Measurements from ENCODE around the gene SAE1.

The SAE1 gene

DNA sequence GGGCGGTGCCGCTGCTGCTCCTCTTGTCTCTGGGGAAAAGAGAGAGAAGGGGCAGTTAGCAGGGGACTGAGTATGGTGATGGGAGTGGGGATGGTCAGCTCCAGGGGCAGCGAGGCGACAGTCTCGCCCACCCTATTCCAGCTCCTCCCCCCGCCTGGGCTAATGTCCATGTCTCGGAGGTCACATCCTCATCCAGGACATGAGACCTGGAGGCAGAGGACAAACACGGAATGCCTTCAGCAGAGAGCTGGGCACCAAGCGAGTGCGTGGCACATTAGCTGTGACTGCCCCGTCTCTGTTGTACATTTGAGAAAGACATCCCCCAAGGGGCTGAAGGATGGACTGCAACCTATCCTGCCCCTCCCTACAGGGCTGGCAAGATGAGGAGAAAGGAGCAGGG lies 91.3 kb downstream of the SAE1 start:
- no peak for DNase-seq

- peak; percentile 68 to 87 for DNase-seq
These were observed 95.3 kb downstream of the SAE1 start for GRCh38 chr19:47225746-47226425.

DNA sequence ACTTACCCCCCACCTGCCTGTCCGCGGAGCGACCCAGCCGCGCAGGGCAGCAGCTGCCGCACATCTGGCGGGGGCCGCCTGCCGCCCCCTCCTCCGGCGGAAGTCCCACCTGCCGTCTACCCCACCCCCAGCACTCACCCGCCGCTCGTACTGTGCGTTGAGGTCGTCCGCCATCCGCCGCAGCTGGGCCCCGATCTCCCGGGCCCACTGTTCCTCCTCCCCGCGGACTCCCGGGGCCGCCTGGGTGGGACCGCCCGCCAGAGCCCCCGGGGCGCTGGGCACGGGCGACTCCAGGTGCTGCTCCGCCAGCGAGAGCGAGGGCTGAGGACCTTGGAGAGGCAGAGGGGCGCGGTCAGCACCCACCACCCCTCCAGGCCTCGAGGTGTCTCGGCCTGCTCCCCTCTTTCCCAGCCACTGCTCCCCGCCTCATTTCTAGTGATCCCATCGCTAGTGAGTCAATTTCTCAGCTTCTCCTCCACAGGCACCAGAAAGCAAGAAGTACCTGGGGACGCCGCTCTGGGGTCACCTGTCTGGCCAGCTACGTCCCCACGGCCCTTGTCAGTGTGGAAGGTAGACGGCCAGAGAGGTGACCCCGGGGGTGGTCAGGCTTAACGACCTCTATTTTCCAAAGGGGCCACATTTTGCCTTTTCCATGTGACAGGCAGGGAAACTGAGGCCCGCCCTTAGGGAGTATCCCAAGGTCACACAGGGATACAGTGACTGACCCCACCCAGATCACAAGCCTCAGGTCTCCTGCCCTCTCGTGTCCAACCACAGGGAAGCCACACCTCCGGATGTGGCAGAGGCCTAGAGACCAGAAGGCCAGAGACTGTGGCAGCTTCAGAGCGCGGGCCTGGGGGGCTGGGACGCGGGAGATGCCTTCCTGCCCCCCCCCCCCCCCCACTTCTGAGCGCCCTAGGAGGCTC lies 96.1 kb downstream of the SAE1 start:
- peak in 1 of 2 experiments; percentile 24 for DNase-seq

GRCh38 chr19:47227352-47228167 lies 96.9 kb downstream of the SAE1 start:
- DNase-seq = peak in 1 of 2 experiments; percentile 46

DNA sequence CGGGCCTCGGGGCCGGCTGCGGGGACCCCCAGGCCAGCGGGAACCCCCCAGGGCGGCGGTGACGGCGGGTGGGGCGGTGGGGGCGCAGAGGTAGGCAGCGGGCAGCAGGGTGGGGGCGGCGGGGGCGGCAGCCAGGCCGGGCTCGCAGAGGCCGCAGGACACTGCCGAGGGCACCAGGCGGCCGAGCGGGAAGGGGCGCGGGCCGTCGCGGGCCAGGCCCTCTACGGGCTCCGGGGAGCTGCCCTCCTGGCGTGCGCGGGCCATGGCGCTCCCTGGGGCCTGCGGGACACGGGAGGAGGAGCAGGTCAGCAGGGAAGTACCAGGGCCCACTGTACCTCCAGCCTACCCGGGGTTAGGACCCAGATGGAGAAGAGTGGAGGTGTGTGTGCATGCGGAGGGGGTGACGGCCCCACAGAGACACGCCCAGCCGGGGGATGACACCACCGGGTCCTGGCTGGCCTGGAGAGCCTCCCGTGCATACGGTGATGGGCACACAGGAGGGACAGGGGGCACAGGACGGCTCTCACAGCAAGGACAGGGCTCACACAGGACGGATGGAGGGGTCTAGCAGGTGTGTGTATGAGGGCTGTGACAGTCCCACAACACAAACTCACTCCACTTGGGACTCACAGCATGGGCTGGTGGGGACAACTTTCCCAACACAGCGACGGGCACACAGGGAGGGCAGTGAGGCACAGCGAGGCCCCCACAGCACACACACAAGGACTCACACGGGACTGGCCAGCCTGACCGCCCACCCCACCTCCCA lies 97.7 kb downstream of the SAE1 start:
- DNase-seq = peak in 1 of 2 experiments; percentile 27

GRCh38 chr19:47228937-47229675 lies 98.5 kb downstream of the SAE1 start:
- no peak for DNase-seq

- no peak for DNase-seq
These were observed 99.0 kb downstream of the SAE1 start for GRCh38 chr19:47229676-47230053.

GRCh38 chr19:47230054-47230920 lies 99.7 kb downstream of the SAE1 start:
- peak in 1 of 2 experiments; percentile 41 for DNase-seq

DNA sequence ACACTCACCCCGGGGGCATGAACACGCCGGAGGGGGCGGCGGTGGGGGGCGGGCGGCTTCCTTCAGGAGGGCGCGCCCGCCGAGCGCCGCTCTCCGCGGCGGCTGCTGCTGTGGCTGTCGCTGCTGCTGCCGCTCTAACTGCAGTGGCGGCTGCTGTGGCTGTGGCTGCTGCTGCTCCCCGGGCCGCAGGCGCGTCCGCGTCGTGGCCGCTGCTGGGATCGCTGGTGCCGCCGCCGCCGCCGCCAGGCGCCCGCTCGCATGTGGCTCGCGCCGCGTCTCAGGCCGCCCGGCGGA lies 100.2 kb downstream of the SAE1 start, which contains the start of gene BBC3:
Gene BBC3 (minus strand): TSS at position 279 of the 294 bp plus-strand sequence. CDS start 2,768 bp downstream, outside the sequence.
- DNase-seq = no peak

DNA sequence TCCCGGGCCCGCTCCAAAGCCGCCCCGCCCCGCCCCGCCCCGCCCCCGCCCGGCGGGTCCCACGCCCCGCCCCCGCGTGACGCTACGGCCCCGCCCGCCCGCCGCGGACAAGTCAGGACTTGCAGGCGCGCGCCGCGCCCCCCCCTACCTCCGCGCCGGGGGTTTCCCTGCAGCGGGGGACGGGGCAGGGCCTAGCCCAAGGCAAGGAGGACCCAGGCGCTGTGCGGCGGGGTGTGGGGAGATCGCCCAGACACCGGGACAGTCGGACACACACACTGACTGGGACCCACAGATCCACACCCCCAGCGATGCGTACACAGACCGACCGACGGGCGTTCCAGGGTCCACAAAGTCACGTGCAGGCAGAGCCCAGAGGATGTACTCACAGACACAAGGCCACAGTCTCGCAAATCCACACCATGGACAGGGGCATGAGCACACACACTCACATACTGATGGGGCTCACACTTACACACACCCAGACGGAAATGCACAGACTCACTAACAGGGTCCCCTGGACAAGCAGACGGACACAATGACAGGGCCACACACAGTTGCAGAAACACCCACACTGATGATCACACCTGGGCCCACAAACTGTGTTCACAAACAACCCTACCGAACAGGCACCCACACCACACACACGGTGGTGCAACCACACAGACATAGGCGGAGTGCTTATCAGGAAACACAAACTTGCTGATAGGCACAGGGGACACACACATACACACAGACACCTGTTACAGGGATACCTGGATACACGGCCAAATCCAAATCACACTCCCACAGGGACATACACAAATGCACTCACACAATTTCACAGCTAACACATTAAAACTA lies 100.8 kb downstream of the SAE1 start:
- peak; percentile 51 to 79 for DNase-seq

DNA sequence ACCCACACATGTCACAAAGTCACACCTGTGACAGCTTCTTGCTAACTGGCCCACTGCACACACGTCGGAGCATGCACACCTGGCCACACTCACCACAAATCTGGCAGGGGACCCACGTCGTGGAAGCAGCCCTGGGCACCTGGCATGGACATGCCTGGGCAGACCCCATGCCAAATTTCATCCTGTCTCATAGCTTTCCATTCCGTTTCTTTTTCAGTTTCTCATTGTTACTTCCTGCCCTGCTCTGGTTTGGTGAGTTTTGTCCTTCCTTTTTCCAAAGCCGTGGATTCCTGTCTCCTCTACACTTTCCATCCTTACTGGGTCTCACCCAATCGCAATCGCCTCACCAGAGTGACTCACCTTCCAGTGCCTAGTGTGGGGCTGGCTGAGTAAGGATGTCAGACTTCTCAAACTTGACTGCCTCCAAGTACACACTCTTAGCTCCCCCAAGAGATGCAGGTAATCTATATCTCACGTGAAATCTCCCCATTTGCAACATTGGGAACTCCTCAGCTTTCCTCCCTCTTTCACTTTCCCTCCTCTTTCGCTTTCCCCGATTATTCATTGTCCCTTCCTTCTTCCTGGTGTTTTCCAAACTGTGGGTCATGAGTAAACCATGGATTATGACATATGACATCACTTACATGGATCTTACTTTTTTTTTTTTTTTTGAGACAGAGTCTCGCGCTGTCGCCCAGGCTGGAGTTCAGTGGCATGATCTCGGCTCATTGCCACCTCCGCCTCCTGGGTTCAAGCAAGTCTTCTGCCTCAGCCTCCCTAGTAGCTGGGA lies 102.0 kb downstream of the SAE1 start:
- DNase-seq = no peak

DNA sequence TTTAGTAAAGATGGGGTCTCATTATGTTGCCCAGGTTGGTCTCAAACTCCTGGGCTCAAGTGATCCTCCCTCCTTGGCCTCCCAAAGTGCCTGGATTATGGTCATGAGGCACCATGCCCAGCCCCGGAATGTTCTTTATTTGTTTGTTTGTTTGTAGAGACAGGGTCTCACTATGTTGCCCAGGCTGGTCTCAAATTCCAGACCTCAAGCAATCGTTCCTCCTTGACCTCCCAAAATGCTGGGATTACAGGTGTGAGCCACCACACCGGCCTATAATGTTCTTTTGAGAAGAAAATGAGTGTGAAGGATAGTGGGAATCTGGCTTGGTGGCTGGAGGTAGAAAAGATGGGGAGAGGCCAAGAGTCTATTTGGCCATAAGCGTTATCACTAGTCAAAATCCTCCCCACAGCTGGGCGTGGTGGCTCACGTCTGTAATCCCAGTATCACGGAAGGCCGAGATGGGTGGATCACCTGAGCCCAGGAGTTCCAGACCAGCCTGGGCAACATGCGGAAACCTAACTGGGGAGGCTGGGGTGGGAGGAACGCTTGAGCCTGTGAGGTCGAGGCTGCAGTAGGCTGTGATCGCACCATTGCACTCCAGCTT lies 105.5 kb downstream of the SAE1 start:
- DNase-seq = no peak

DNA sequence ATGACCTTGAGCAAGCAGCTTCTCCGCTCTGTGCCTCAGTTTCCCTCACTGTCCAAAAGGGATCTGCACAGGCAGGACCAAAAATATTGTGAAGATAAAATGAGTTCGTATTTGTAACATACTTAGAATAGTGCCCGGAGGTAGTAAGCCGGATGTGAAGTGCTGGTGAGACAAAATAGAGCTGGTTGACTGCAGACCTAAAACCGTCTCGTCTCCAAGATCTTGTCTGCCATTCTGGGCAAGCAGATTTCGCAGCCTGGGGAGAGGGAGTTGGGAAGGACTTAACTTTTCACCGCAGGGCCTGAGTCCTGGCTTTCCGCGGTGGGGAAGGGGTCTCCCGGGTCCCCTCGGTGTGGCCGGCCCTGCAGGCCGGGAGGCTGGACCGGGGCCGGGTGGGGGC lies 108.5 kb downstream of the SAE1 start:
- peak in 1 of 2 experiments; percentile 57 for DNase-seq

- DNase-seq = peak; percentile 93 to 94
These were observed 109.1 kb downstream of the SAE1 start for GRCh38 chr19:47239610-47240296.

DNA sequence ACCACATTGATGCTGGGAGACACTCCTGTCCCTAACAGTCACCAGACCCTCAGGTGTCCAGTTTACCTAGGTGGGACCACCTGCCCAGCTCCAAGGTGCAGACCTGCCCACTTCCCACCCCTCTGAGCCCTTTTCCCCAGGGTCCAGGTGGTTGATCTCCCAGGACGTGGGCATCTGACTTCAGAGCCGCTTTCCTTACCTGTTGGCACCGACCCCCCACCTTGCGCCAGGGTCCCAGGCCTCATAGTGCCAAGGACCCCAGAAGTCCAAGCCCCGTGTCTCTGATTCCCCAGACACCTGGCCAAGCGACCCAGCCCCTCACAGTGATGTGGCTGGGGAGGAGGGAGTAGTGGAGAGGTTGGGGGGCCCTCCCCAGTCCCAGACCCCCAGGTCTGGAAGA lies 109.9 kb downstream of the SAE1 start:
- DNase-seq = no peak

DNA sequence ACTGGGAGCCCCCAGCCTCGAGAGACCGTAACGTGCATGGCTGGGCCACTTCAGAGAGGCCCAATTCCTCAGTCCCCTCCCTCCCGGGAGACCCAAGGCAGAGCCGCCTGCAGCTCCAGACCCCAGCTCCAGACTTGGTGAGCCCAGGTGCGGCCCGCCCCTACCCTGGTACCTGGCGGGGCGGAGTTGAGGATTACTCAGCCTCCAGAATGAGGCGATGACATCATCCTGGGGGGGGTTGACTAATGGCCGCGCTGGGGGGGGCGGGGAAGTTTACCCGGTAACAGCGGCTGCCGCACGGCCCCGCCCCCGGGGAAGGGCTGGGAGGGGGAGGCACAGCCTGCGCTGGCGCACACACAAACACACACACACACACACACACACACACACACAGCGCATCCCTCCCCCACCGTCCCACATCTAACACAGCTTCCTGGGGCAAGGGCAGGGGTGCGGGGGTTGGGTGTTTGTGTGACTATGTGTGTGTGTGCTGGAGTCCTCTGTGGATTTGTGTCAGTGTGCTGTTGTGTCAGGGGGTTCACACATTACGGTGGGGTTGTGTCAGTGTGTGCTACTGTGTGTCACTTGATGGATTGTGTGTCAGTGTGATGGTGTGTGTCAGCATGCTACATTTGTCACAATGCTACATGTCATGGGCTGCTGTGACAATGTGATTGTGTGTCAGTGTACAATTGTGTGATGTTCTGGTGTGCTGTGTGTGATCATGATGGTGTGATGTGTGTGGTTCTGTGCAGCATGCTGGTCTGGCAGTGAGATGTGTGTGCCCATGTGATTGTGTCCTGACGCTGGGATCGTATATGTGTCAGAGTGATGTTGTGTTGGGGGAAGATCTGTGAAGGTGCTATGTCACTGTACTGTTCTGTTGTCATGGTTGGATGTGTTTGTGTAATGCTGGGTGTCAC lies 110.6 kb downstream of the SAE1 start:
- DNase-seq = peak in 1 of 2 experiments; percentile 56

Measured in NCI-H524 (cell line).